ENCODE data around the gene MORN1.

MORN1 gene

DNA sequence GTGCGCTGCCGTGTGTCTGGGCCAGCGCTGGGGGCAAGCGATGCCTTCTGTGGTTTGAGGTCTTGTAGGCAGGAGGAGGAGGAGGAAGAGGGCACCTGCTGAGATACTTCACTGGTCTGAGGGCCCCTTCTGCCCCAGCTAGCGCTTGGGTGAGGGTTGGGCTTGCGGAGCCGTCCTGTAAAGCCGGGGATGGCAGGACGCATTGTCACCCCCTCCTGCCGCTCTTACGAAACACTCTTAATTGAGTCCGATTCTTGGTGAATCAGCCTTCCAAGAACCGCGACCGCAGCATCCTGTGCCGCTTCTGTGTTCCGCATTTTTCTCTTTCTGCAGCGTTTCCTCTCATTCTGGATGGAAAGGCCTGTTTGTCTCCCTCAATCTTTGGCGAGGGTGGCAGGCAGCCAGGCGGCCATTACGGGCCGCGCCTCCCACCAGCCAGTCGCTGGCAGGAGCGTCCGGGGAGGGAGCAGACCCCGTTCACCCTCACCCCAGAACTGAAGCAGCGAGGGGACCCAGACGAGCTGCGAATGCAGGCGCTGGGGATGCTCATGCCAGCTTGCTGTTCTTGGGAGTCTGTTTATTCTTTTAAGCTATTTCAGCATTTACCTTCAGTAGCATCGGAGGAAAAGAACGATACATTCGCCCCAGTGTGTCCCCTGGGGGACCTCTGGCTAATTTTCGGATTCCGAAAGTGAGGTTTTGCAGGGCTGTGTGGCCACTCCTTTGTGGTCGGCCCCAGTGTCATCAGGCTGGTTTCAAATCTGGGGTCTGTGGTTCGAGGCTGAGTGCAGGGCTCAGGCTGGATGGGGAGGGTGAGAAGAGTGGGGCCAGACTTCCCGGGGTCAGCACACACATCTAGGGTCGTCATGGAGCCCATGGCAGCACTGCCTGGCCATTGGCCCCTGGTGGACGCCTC is 100.5 kb downstream of the MORN1 start:
- DNase-seq (ENCODE audit: low read depth in 2 of 2), result peak; percentile 66 to 69

DNA sequence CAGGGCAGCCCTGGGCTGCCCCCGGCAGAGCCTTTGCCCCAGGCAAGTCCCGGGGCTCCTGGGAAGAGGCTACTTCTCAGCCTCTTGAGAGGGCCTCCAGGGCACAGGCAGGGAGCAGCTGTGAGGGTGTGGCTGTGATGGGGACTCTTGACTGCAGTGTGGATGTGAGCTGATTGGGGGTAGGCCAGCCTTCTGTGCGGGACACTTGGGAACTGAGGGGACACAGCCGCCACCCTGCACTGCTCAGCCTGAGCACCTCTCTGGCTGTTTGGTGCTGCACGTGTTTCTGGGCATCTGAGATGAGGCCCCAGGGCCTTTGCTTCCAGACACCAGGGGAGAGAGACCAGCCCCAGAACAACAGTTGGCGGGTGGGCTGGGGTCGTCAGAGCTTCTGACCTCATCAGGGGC is 101.2 kb downstream of the MORN1 start:
- DNase-seq (ENCODE audit: low read depth in 2 of 2), result no peak

GRCh38 chr1:2289607-2290006 is 101.7 kb downstream of the MORN1 start:
- DNase-seq (ENCODE audit: low read depth in 2 of 2), result no peak

DNA sequence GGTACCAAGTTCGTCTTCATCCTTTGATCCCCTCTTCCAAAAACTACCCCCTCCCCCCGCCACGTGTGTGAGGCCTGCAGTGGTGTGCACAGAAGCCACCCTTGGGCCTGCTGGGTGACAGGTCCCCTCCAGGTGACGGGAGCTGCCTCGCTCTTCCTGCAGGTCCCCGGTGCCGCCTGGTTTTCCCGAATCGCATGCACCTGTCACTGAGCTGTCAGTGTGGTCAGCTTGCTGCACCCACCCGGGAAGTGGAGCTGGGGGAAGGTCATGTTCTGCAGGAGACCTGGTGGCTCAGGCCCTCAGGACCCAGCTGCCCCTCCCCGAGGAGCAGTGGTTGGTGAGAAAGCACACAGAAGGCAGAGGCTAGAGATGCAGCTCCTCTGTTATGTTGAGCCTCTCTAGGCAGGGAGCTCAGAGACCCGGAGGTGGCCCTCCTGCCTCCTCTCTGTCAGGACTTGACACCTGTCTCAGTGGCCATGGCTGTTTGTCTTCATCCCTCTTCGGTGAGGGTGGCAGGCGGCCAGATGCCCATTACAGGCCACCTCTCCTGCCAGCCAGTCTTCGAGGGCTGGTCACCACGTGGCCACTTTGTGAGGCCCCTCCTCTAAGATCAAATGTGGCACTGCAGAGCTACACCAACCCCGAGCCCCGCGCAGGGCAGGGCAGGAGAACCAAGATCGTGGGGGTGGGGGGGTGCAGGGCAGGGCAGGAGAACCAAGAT is 102.4 kb downstream of the MORN1 start:
- no peak for DNase-seq (ENCODE audit: low read depth in 2 of 2)

GRCh38 chr1:2288311-2288710 is 103.0 kb downstream of the MORN1 start:
- DNase-seq (ENCODE audit: low read depth in 2 of 2), result no peak

GRCh38 chr1:2287649-2288048 is 103.7 kb downstream of the MORN1 start:
- DNase-seq (ENCODE audit: low read depth in 2 of 2), result no peak

DNA sequence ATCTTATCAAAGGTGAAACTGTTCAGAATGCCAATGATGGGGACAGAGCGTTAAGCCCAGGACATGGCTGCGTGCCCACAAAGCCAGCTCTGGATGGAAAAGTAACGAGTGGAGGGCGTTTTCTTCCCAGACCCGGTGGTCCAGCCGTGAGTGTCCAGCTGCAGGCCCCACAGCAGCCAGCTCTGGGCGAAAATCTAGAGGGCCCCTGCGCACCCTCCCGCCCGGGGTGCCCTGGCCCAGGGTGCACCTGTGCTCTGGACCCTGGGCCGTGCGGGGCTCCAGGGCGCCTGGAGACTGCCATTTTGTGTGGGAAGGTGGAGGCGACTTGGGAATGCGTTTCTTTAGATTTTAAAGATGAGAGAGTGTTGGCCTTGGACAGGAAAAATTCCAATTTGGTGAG is 104.4 kb downstream of the MORN1 start:
- DNase-seq (ENCODE audit: low read depth in 2 of 2), result no peak

GRCh38 chr1:2284932-2285331 is 106.4 kb downstream of the MORN1 start:
- DNase-seq (ENCODE audit: low read depth in 2 of 2), result no peak

DNA sequence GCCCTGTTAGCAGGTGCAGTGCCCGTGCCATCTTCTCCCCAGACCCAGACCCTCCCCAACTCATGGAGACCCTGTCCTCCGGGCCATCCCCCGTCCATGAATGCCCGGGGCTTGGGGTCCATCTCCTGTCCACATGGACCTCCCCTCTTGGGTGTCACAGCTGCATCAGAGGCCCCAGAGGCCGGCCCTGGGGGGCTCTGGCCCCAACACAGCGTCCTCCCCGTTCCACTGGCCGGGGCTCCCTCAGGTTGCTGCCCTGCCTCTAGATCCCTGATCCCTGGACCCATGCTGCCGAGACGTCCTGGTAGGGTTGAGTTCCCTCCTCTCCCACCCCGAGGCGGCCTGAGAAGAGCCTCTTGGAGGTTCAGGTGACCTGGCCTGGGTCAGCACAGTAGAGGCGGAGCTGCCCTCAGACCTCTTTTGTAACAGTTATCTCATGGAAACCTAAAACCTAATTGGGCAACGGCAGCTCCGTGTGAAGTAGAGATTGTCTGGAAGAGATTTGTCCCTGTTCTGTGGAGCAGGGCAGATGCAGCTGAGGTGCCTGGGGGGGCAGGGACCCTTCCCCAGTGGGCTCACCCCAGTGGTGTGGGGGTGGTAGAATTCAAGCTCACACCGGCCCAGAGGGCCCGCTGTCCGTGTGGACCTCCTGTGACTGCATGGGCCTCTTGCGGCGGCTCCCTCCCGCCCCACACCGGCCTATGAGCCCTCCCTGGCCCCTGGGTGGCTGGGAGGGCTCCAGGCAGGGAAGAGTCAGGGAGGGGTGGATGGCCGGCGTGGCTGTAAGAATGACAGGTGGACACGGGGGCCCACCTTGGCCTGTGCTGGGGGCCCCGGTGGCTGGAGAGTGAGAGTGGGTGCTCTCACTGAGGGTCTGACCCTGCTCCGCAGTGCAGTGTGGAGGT is 107.1 kb downstream of the MORN1 start:
- DNase-seq (ENCODE audit: low read depth in 2 of 2), result no peak

GRCh38 chr1:2283371-2283990 is 107.9 kb downstream of the MORN1 start:
- no peak for DNase-seq (ENCODE audit: low read depth in 2 of 2)

DNA sequence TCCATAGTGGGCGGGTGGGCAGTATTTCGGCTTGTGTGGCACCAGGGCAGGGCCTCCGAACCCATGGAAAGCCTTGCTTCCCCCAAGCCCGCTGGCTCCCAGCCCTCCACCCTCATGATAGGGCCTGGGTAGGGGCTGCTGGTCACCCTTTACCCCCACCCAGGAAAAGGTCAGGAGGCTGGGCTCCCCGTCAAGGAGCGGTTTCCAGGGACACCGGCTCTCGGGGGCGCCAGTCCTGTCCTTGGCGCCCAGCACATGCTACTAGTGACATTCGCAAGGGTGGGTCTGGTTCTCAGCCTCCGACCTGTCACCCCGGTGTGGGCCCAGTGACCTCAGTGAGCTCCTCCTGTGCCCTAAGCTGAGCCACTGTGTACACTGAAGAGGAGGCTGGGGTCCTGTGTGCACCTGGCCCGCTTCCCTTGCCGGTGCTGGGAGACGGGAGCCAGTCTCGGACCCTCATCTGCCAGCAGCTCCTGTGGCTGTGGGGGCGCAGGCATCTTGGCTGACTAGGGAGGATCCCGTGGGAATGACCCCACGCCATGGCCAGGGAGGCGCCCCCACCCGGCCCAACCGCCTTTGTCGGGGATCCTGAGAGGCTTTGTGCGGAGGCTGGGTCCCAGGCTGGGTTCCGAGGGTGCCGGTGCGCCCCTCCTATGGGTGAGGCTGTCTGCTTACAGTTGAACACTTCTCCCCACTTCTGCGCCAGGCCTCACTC is 108.6 kb downstream of the MORN1 start:
- DNase-seq (ENCODE audit: low read depth in 2 of 2), result no peak

DNA sequence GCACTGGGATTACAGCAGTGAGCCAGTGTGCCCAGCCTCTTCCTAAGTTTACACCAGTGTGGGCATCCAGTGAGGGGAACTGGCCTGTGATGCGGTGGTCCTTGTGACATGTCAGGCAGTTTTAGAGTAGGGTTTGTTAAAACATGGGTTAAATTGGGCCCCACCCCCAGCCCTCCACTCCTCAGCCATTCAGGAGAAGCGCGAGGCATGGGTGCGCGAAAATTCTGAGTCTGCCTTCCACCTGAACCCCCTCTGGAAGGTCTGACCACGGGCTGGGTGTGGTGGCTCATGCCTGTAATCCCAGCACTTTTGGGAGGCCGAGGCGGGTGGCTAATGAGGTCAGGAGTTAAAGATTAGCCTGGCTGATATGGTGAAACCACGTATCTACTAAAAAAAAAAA is 111.5 kb downstream of the MORN1 start:
- no peak for DNase-seq (ENCODE audit: low read depth in 2 of 2)

GRCh38 chr1:2279210-2279639 is 112.1 kb downstream of the MORN1 start:
- DNase-seq (ENCODE audit: low read depth in 2 of 2), result no peak

GRCh38 chr1:2278591-2279209 is 112.7 kb downstream of the MORN1 start:
- DNase-seq (ENCODE audit: low read depth in 2 of 2), result no peak

DNA sequence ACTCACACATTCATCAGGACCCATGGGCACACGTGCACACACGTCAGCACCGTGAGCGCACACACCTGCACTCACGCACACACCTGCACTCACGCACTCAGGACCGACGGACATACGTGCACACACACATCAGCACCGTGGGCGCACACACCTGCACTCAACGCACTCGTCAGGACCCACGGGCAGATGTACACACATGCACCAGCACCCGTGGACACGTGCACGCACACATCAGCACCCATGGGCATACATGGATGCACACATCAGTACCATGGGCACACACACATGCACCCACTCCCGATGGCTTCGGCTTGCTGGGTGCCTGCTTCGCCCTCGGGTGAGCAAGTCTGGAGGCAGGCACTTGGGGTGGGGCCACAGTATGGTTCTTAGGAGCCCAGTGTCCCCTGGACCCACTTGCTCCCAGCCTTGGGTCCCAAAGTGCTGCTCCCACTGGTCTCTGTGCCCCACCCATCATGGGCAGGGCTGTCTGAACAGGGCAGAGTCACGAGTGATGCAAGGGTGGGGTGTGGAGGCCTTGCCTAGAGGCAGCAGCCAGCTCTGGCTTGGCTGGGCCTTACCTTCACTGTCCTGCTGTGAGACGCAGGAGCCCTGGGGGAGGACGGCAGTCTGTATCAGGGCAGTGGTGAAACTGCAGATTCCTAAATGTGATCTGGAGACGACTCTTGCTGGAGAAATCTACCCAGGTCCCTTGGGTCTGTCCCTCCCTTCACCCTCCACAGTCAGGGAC is 113.4 kb downstream of the MORN1 start:
- no peak for DNase-seq (ENCODE audit: low read depth in 2 of 2)

DNA sequence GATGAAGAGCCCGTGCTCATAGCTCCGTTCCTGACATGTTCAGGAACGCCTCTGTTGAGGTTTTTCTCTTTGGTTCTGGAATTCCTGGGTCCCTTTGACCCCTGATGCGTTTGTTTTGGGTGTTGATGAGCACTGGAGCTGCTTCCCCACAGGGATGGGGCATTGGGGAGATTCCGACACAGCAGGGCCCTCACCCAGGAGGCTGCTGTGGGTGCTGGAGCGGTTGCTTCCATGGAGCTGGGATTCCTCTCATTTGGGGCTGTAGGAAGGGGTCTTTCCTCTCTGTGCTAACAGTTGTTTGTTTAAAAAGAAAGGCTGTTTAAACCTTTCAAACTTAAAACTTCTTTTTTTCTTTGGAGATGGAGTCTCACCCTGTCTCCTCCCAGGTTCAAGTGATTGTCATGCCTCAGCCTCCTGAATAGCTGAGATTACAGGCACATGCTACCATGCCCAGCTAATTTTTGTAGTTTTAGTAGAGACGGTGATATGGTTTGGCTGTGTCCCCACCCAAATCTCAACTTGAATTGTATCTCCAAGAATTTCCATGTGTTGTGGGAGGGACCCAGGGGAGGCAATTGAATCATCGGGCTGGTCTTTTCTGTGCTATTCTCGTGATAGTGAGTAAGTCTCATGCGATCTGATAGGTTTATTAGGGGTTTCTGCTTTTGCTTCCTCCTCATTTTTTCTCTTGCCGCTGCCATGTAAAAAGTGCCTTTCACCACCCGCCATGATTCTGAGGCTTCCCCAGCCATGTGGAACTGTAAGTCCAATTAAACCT is 114.4 kb downstream of the MORN1 start:
- DNase-seq (ENCODE audit: low read depth in 2 of 2), result no peak

- no peak for DNase-seq (ENCODE audit: low read depth in 2 of 2)
Measured at GRCh38 chr1:2275796-2276536, 115.4 kb downstream of the MORN1 start.

GRCh38 chr1:2274929-2275475 is 116.4 kb downstream of the MORN1 start:
- no peak for DNase-seq (ENCODE audit: low read depth in 2 of 2)

Measured in stimulated activated CD8-positive, alpha-beta memory T cell treated with anti-CD3 and anti-CD28 coated beads, Interleukin-2, amount 100 ng/mL, for 1 hour (primary cell).